K562 (cell line): Measurements from ENCODE around the gene MAMDC4.

Experiments
- CAMTA2 ChIP-seq: fragments of 250-450 bp; sonication (Bioruptor Pico); conservative IDR thresholded peaks from 2 replicates; pipeline ENCODE4 v1.5.1; 2022
- ELF1 ChIP-seq: fragments of 200-800 bp; sonication (Bioruptor generic); IDR thresholded peaks from 2 replicates; pipeline ENCODE4 v1.6.1; 2016; ENCODE audit warnings: missing genetic modification characterization, missing compliant biosample characterization
- KLF6 ChIP-seq: fragments of 250-450 bp; sonication (Bioruptor Pico); IDR thresholded peaks from 2 replicates; pipeline ENCODE4 v1.4.0; 2020; ENCODE audit warnings: mild to moderate bottlenecking, moderate library complexity, borderline replicate concordance
- POLR2AphosphoS5 ChIP-seq: IDR thresholded peaks from 2 replicates; pipeline ENCODE4 v1.6.1; 2011; ENCODE audit warnings: mild to moderate bottlenecking, low read depth, low read length, moderate library complexity; ENCODE audit not compliant: control insufficient read depth, insufficient read depth
- TFAM ChIP-seq: fragments of 250-450 bp; sonication (Bioruptor Pico); conservative IDR thresholded peaks from 2 replicates; pipeline ENCODE4 v1.5.0; 2021; ENCODE audit warnings: mild to moderate bottlenecking, moderate library complexity
- YY1 ChIP-seq, 3 experiments: IDR thresholded peaks; 2 replicates each; pipeline ENCODE4 v1.6.1; 2011; ENCODE audit warnings: low read length in 2 of 3, mild to moderate bottlenecking in 2 of 3, moderate library complexity in 2 of 3, borderline replicate concordance in 1 of 3, control low read depth in 1 of 3, low read depth in 1 of 3; ENCODE audit not compliant: insufficient read depth in 3 of 3, insufficient replicate concordance in 2 of 3, control insufficient read depth in 1 of 3, insufficient read length in 1 of 3; ENCODE audit errors: extremely low read depth in 1 of 3

GRCh38 chr9:136848393-136849037 is 3.6 kb upstream of the MAMDC4 start:
- TF ChIP-seq YY1 (IDR thresholded peaks at IDR 0.05; ENCODE audit: borderline replicate concordance in 1 of 3, control insufficient read depth in 1 of 3, extremely low read depth in 1 of 3, insufficient read depth in 3 of 3, insufficient read length in 1 of 3, insufficient replicate concordance in 2 of 3, low read depth in 1 of 3, low read length in 2 of 3) (no peak), ELF1 (no peak), TFAM (CRISPR knock-in tag) (no peak), KLF6 (CRISPR knock-in tag) (no peak), CAMTA2 (CRISPR knock-in tag) (no peak), POLR2AphosphoS5 (no peak)
